ENCODE results near the gene PRLH. TPM values are rescaled to one million over a fixed set of nuclear protein-coding genes. Genes with fewer than 3 reads are reported as not detected.

The PRLH gene
- total and polyA plus RNA-seq, 8 donors = not detected

- intact Hi-C loops (cut with DNase I) = loop anchor here in 1 of 2 donors (5.0 kb wide), 2 partner anchors 63 to 453 kb away; no protein-coding TSS in a partner anchor
- no peaks in the 10 kb centered on the region for H3K36me3 ChIP-seq
- ATAC-seq (peak; percentile 73), DNase-seq (peak in 1 of 4 donors; percentile 70)
- no peak overlapping the region for H3K4me3 ChIP-seq
- no peak for TF ChIP-seq CTCF (IDR thresholded peaks at IDR 0.05)
- H3K27me3 ChIP-seq = no peaks in the 10 kb centered on the region
- H3K27ac ChIP-seq = peak overlapping the region in 1 of 2 donors; percentile 44
- no peaks in the 10 kb centered on the region for H3K9me3 ChIP-seq
- H3K4me1 ChIP-seq = peaks cover 4 to 17% of the 10 kb centered on the region in 2 donors
These were observed 8.8 kb downstream of the PRLH start for GRCh38 chr2:237574894-237575868.

DNA sequence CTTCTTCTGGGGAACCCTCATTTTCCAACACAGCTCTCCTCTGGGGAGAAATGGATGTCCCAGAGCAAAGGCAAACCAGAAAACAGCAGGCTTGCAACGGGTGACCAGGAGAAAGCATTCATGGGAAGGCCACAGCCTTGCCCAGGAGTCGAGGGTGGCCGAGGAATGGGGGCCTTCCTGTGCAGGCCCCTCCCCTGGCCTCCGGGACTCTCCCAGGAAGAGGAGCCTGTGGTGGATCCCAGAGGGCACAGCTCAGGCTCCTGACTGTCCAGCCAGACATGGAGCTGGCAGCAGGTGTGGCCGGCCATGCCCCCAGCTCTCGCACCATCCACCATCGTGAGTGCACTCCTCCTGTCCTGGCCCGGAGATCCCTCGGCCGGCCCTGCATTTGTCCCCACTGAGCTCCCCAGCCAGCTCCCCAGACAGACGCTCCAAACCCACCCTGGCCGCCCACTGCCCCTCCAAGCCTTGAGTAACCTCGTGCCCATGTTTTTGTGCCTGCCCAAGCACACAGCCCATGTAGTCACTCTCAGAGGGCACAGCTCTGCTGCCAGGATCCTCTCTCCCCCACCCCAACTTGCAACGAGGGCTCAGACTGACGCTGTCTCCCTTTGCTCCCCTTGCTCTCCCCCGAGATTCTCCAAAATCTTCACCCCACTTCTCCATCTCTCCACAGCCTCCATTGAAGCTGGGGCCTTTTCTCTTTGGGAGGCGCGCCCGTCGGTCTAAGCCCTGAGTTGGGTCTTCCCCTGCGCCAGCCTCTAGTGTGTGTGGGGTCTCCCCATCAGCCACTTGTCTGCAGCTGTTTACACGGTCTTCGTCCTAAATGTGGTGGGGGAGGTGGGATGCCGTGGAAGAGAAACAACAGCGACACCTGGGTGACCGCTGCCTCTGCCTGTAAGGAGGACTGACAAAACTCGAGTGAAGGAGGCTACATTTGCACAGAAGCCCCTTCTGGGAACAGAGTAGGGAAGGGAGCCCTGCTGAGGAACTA, 9.8 kb downstream of the PRLH start:
- DNase-seq (no peak), ATAC-seq (no peak)
- Histone ChIP-seq H3K9me3 (no peaks in the 10 kb centered on the region), H3K36me3 (no peaks in the 10 kb centered on the region), H3K27ac (no peak overlapping the region), H3K4me1 (peaks cover 4 to 17% of the 10 kb centered on the region in 2 donors), H3K4me3 (no peak overlapping the region), H3K27me3 (no peaks in the 10 kb centered on the region)
- intact Hi-C loops (cut with DNase I) = no loop called here
- no peak for TF ChIP-seq CTCF (IDR thresholded peaks at IDR 0.05)

DNA sequence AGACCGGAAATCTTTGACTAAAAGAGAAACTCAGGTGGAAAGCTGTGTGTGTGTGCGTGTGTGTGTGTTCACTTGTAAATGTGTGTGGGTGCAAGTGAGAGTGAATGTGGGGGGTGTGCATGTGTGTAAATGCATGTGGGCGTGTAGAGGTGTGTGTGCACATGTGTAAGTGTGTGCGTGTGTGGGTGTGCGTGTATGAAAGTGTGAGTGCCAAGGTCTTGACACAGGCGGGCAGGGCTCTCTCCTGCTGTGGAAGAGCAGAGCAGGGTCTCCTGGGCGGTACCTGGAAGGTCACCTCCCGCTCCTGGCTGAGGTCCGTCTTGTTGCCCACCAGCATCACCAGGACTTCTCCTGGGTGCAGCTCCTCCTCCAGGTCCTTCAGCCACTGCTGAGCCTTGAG, 10.6 kb downstream of the PRLH start:
- Histone ChIP-seq H3K27ac (no peak overlapping the region), H3K27me3 (no peaks in the 10 kb centered on the region), H3K4me3 (no peak overlapping the region), H3K4me1 (peaks cover 4 to 17% of the 10 kb centered on the region in 2 donors), H3K36me3 (no peaks in the 10 kb centered on the region), H3K9me3 (no peaks in the 10 kb centered on the region)
- ATAC-seq = no peak
- no peak for DNase-seq
- intact Hi-C loops (cut with DNase I) = no loop called here
- TF ChIP-seq CTCF (IDR thresholded peaks at IDR 0.05) = no peak

GRCh38 chr2:237577458-237577857, 11.1 kb downstream of the PRLH start:
- ATAC-seq (no peak), DNase-seq (no peak)
- TF ChIP-seq CTCF (IDR thresholded peaks at IDR 0.05) = no peak
- Histone ChIP-seq H3K27me3 (no peaks in the 10 kb centered on the region), H3K4me1 (peaks cover 0 to 17% of the 10 kb centered on the region in 2 donors), H3K9me3 (no peaks in the 10 kb centered on the region), H3K4me3 (no peak overlapping the region), H3K36me3 (no peaks in the 10 kb centered on the region), H3K27ac (no peak overlapping the region)
- intact Hi-C loops (cut with DNase I) = no loop called here
